A172 (cell line): ENCODE data around the gene MCTS1. TPM values are rescaled to one million over a fixed set of nuclear protein-coding genes. Genes with fewer than 3 reads are reported as not detected.
"Not testable (repeated sequence)": the region's sequence is repeated elsewhere in the genome, so short reads cannot be mapped to it uniquely, and the experiment has no call there.

Experiments
- DNase-seq: peaks from one replicate; pipeline ENCODE4 v3.0.0-alpha.2; 2015; ENCODE audit warnings: low spot score
- total RNA-seq: library from RNA; depleted of rRNA; stranded (reverse); fragments of >200 nt; shearing (Covaris generic); gene quantifications from 2 replicates; pipeline ENCODE4 v1.2.3, GENCODE V29; 2014; rRNA removed

MCTS1 gene
- total RNA-seq, 1 experiment from 2014 or later: 61.9 TPM

GRCh38 chrX:120629667-120630537 lies 26.0 kb downstream of the MCTS1 start, which contains the start of gene C1GALT1C1:
TSS of gene C1GALT1C1 (minus strand) at chrX:120630054. CDS start at chrX:120627166, 2,888 bp downstream.
- DNase-seq: peak; percentile 67

- no peak for DNase-seq
These were observed 34.7 kb downstream of the MCTS1 start for GRCh38 chrX:120638619-120639018.

DNA sequence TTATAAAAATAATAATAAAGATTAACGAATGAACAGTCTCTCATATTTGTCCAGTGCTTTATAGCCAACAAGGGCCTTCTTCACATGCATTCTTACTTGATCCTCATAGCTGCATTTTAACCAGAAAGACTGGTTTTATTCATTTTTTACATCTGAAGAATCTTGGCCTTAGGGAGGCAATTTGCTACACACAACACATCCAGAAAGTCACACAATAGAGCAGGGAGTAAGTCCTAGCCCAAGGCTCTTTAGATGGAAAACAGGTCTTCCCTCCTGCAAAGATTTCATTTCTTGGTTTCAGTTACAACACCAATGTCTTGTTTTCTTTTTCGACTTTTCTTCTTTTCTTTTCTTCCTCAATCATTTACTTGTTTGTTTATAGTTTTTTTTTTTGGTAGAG lies 39.0 kb downstream of the MCTS1 start:
- no peak for DNase-seq

GRCh38 chrX:120647127-120647526 lies 43.2 kb downstream of the MCTS1 start:
- DNase-seq: no peak

DNA sequence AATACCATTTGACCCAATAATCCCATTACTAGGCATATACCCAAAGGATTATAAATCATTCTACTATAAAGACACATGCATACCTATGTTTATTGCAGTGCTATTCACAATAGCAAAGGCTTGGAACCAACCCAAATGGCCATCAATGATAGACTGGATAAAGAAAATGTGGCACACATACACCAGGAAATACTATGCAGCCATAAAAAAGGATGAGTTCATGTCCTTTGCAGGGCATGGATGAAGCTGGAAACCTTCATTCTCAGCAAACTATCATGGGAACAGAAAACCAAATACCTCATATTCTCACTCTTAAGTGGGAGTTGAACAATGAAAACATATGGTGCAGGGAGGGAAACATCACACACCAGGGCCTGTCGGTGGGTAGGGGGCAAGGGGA lies 48.4 kb downstream of the MCTS1 start:
- not testable (repeated sequence) for DNase-seq

DNA sequence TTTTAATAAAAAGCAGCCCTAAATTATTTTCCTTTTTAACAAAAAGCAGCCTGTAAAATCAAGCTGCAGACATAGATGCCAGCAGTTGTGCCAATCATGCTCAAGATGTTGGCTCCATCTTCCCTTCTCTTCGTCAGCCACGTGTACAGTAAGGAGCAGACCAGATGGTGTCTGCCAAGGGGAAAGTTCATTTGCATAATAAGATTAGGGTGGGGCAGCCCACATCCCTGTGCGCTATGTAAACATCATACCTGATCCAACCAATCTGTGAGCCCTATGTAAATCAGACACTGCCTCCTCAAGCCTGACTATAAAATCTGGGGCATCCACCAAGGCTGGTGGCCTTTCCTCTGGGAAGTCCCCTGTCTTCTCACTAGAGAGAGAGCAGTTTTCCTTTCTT lies 49.1 kb downstream of the MCTS1 start:
- DNase-seq: no peak

- no peak for DNase-seq
These were observed 56.7 kb downstream of the MCTS1 start for GRCh38 chrX:120660637-120661036.

Other genes with a start within 250 kb of the MCTS1 start
- not detected in 2 replicates for gene ATP1B4, start 242.0 kb upstream of the MCTS1 start, total RNA-seq
- gene LAMP2, start 134.8 kb upstream of the MCTS1 start, total RNA-seq: 63.5 and 71.7 TPM in 2 replicates
- 49.0 and 50.3 TPM in 2 replicates for gene CUL4B, start 43.1 kb upstream of the MCTS1 start, total RNA-seq
- 24.1 and 24.7 TPM in 2 replicates for gene C1GALT1C1, start 26.0 kb downstream of the MCTS1 start, total RNA-seq